CD4-positive, alpha-beta T cell treated with Interleukin-15 for 1 hour (primary cell): ENCODE results near the gene PRTFDC1.
A peak's percentile ranks its signal among the peaks of the same experiment; 100 is the strongest.
"Not testable (repeated sequence)": the region's sequence is repeated elsewhere in the genome, so short reads cannot be mapped to it uniquely, and the experiment has no call there.

Experiments
- DNase-seq: peaks from one replicate; pipeline ENCODE4 v3.0.0-alpha.2; 2020

Gene PRTFDC1

GRCh38 chr10:24963521-24964041 is 11.2 kb upstream of the PRTFDC1 start:
- DNase-seq: no peak

GRCh38 chr10:24962995-24963394 is 10.6 kb upstream of the PRTFDC1 start:
- no peak for DNase-seq

DNA sequence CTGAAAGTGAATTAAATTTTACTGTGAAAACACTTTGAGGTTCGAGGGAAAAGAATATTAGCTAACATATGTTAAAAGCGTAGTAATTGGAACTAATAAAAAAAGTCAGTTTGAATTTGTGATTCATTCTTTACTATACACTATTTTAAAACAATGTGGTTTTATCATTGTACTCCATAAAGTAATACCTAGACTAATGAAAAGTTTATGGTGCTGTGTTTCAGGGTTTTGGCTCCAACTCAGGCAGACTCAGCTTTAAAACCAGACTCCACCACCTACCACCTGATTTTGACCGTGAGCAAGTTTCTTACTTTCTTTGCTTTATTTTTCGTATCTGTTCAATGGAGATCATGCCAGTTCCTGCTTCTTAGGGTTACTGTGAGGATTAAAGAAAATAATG is 9.2 kb upstream of the PRTFDC1 start:
- no peak for DNase-seq

DNA sequence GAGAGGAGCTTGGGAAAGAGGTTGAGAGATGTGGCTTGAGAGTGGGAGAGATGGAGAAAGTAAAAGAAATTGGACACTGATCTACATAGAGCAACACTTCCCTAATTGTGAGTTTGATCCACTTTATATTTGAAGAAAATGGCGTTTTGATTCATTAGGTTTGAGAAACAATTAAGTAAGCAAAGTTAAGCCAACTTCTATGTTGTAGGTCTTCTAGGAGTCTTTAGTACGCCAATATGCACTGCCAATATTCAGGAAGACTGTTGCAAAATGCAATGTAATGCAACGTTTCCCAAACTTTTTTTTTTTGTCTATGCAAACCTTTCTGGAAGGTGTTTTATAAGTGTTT is 7.0 kb upstream of the PRTFDC1 start:
- no peak for DNase-seq

- no peak for DNase-seq
These were observed 6.4 kb upstream of the PRTFDC1 start for GRCh38 chr10:24958721-24959381.

DNA sequence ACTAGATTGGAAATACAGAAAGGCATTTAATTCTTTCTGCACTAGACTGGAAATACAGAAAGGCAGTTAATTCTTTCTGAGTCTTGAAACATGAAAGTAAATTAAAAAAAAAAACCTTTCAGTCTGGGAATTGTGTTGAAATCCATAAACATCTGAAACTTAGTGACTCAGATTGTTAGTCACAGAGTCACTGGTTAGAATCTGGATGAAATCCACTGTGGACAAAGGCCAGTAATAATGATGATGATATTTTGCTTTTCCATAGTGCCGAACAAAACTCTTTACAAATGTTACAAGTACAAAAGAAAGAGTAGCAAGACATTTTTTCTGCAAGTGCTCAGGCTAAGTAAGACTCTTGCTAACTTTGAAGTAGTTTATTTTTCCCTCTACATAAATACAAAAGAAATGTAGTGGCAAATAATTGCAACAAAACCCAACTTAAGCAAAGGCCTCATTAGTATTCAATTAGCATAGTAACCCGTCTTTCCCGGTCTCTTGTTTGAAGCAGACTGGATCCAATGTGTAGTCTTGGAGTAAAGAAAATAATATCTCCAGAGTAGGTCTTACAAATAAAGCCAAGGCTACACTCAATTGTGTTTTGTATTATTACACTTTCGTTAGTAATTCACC is 5.8 kb upstream of the PRTFDC1 start:
- no peak for DNase-seq

GRCh38 chr10:24957624-24958051 is 5.2 kb upstream of the PRTFDC1 start:
- not testable (repeated sequence) for DNase-seq

- DNase-seq: no peak
These were observed 1.3 kb upstream of the PRTFDC1 start for GRCh38 chr10:24953675-24954074.

- DNase-seq: peak; percentile 43
These were observed 570 bp upstream of the PRTFDC1 start for GRCh38 chr10:24952707-24953645.

- no peak for DNase-seq
These were observed 934 bp downstream of the PRTFDC1 start for GRCh38 chr10:24951201-24952142.

- no peak for DNase-seq
These were observed 2.0 kb downstream of the PRTFDC1 start for GRCh38 chr10:24950439-24950838.

- no peak for DNase-seq
These were observed 2.8 kb downstream of the PRTFDC1 start for GRCh38 chr10:24949616-24950015.

GRCh38 chr10:24947304-24948097 is 4.9 kb downstream of the PRTFDC1 start:
- DNase-seq: no peak

- DNase-seq: no peak
These were observed 7.7 kb downstream of the PRTFDC1 start for GRCh38 chr10:24944512-24945255.

- no peak for DNase-seq
These were observed 13.9 kb downstream of the PRTFDC1 start for GRCh38 chr10:24938525-24938924.

DNA sequence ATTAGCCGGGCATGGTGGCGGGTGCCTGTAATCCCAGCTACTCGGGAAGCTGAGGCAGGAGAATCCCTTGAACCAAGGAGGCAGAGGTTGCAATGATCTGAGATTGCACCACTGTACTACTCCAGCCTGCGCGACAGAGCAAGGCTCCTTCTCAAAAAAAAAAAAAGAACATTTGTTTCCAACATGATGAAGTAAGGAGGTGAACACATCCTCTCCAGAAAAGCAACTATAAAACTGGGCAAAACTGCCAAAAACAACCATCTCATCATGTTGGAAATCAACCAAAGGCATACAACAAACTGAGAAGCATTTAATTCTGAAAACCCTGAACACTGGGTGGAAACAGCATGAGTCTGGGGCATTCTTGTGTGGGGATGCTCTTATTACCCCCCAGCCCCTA is 14.3 kb downstream of the PRTFDC1 start:
- no peak for DNase-seq

- DNase-seq: no peak
These were observed 16.7 kb downstream of the PRTFDC1 start for GRCh38 chr10:24935504-24936292.

DNA sequence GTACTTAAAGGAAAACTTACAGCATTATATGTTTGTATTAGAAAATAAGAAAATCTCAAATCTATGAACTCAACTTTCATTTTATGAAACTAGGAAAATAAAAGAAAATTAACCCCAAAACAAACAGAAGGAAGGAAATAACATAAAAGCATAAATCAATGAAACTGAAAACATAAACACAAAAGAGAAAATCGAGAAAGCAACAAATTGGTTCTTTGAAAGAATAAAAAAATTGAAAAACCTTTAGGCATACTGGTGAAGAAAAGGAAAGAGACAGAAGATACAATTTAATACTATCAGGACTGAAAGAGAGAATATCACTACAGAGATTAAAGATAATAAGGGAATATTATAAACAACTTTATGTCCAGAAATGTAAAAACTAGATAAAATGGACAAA is 21.2 kb downstream of the PRTFDC1 start:
- no peak for DNase-seq

- DNase-seq: no peak
These were observed 22.0 kb downstream of the PRTFDC1 start for GRCh38 chr10:24930427-24930826.

DNA sequence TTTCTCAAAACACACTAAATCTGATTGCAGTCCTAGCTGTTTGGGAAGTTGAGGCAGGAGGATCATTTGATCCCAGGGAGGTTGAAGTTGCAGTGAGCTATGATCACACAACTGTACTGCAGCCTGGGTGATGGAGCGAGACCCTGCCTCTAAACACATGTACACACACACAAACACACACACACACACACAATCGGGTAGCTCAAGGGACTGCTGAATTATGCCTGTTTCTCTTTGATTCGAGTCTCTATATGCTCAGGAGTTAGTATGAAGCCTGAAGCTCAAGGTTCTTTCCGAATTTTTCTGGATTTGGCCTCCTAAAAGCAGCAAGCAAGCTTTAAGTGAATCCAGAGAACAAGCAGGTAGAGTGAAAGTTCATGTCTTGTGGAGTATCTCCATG is 22.5 kb downstream of the PRTFDC1 start:
- DNase-seq: no peak
